HG02571 (cell line): Measurements from ENCODE around the gene MAP2K1.
"Not testable (repeated sequence)": the region's sequence is repeated elsewhere in the genome, so short reads cannot be mapped to it uniquely, and the experiment has no call there.

Experiments
- ATAC-seq: cut with Tn5 transposase; IDR thresholded peaks from one replicate; pipeline ENCODE4 v1.9.1; 2021; ENCODE audit warnings: mild to moderate bottlenecking, moderate library complexity; ENCODE audit not compliant: unreplicated experiment

Gene MAP2K1

DNA sequence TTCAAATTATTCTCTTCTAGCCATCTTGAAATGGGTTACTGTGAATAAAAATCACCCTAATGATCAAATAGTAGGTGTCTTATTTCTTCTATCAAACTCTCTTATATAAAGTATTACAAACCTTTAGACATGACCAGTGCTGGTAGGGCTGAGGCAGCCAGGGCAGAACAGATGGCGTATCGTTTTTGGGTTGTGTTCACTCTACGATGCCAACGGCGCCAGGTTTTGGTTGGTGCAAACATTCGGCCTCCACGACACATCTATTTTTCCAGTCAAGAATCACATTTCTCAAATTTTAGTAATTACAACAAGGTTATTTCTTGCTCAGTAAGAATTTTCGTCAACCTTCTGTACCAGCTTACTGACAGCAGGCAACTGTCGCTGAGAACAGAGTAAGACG is 115.8 kb downstream of the MAP2K1 start:
- no peak for ATAC-seq

DNA sequence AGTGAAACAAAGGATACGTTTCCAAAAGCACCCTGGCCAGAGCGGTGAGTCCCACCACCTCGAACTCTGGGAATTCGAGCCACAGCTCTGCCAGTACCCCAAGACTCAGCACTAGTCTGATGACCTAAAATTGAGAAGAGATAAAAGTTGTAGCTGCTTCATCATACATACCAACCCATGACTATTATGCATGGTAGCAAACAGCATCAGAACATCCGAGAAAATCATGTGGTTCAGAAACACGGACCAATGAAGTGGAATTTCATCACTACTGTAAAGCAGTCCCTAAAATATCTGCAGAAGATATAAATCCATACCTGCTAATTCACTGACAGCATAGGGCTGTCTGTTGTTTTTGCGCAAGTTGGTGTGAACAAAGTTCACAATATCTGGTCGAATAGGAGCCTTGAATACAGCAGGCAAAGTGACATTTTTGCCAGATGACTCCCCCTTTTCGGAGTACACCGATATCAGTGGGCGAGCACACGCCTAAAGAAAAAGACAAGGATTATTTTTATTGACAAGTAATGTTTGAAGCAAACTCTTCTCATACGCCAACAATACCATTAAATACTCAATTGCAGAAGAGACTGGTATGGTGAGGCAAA is 116.4 kb downstream of the MAP2K1 start:
- ATAC-seq = not testable (repeated sequence)

DNA sequence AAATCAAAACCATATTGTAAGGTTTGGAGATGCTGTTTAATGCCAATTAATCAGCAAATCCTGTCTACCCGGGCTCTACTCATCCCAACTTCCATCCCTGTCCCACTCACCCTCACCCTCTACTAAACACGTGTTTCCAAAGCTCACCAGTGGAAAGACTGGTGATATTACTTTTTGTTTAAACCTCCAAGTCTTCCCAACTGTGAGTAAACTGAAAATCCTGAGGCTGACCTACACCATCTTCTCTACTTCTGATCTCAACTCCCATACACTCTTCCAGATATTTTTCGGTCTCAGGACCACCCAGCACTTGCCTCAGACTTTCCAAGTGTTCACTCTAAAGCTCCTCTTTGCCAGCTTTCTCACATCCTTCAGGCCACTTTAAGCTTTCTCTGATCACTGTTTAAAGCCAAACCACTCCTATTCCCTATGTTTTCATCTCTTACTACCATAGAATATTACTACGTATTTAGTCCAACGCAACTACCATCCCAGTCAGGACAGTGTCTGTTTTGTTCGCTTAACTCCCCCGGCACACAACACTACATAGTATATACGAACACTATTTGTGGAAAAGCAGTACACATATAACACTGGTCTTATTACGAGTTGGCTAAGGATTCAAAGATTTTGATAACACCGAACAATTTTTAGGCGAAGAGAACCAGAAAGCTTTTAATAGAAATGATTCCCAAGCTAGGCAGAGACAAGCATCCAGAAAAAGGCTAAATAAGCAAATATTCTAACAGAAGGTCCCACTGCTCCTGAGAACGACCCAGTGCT is 117.3 kb downstream of the MAP2K1 start:
- no peak for ATAC-seq

DNA sequence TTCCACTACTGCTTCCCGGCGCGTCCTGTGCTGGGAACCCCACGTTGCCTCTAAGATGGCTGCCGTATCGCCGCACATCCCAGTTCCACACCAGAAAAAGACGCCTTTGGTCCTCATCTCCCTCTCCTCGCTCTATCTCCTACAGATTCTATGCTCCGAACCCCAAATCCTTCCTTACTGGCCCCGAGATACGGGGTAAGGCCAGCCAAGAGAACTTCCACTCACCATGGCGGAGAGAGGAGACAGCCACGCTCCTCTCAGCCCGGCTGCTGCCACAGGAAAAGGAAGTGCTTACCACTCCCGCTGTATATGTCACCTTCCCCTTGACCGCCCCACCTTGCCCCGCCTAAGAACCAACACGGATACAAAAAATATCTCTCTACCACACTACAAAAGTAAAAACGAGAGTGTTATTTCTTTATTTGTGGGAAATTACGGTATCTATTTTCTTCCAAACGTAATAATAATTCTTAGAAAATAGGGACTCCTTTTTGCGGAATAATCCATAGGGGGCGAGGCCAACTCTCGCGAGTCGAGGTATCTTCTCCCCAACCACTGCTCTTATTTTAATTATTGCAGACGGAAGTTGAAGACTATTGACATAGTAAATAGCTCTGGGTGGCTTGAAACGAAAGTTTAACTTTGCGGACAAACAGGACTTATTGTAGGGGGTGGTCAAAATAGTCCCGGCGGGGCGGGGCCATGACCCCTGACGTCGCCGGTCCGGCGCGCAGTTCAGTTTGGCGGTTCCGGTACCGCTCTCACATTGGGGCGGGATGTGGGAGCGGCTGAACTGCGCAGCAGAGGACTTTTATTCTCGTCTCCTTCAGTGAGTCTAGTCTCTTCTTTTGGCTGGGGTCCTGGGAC is 118.1 kb downstream of the MAP2K1 start, which contains the start of the genes RPL4 and ZWILCH:
TSS of gene RPL4 (minus strand) at position 293 of the 867 bp plus-strand sequence. CDS start at position 228, 65 bp downstream.
TSS of gene ZWILCH (plus strand) at position 764 of the 867 bp plus-strand sequence. CDS start at position 777, 13 bp downstream.
- ATAC-seq = peak; percentile 80

DNA sequence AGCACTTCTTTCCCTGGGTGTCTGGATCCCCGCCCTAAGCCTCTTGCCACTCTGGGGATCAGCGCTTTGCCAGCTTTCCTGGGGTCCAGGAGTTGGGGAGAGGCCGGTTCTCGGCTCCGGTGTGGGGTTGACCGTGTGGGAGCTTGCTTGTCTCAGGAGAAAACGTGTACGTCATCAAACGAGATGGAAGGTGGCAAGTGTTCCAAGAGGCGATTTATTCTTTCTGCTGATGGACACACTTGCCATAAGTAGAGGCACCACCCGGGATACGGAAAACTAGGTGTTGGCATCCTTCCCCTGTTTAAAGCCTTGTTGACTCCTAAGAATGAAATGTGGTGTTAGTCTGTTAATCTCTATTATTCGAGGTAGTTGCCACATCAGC is 118.7 kb downstream of the MAP2K1 start:
- no peak for ATAC-seq

DNA sequence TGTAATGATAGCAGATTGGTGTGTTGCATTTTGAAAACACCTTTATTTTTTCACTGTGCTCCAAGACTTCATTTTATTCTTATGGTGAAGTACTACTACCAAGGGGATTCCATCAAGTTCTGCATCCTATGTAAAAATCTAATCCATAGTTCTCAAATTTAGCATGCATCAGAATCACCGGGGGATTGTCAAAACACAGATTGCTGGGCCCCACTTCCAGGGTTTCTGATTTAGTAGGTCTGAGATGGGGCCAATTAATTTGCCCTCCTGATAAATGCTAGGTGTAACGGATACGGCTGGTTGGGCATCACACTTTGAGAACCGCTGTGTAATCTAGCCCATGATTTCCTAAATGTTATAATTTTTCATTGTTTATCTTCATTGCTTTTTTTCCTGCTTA is 119.1 kb downstream of the MAP2K1 start:
- no peak for ATAC-seq

DNA sequence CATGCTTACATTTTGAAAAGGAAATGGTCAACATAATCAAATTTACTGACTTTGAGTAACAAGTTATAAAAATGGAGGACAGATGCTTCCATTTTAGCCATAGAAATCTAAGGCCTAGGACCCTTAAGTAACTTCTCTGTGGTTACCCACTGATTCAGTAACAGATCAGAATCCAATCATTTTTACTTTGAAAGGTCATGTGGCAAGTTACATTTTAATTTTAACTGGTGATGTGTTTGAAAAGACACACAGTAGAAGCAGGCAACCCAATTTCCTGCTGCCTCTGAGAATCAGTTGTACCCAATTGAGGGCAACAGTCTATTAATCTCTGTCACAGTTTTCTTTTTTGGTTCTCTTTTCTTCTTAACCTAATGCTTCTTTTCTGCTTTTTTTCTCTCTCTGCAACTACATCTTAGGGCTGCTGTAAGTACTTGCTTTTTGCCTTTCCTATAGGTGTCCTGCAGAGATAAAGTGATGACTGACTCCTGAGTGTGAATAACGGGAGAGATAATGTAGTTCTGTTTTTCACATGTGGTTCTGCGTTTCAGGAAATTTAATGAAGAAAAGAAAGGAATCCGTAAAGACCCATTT is 121.7 kb downstream of the MAP2K1 start:
- no peak for ATAC-seq

DNA sequence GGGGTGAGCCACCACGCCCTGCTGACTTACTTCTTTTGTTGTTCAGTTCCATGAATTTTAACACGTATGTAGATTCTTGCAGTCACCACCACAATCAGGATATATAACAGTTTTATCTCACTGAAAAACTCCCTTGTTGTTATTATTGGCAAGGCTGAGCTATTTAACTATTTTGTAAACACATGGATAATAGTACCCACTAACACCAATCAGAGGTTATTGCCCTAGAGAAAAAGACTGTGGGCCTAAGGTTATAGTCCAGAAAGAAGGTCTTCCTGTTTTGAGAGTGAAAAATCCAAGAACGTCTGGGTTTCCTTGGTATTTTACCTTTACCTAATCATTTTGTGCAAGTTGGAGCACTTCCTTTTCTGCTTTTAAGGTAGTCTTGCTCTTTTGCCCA is 127.9 kb downstream of the MAP2K1 start:
- no peak for ATAC-seq

DNA sequence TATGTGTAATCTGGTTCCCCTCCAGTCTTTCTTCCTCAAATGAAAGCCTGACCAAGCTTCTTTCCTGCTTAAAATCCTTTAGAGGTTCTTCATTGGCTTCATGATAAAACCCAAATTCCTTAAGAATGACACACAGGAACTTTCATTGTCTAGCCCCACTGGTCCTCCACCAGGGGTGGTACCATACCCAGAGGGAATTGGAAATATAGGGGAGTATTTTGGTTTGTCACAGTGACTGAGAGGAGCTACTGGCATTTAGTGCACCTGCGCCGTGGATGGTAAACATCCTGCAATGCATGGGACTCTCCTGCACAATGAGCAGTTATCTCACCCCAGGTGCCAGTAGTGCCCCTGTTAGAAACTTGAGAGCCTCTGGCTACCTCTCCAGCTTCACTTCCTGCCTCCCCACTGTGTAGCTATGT is 129.2 kb downstream of the MAP2K1 start:
- no peak for ATAC-seq

DNA sequence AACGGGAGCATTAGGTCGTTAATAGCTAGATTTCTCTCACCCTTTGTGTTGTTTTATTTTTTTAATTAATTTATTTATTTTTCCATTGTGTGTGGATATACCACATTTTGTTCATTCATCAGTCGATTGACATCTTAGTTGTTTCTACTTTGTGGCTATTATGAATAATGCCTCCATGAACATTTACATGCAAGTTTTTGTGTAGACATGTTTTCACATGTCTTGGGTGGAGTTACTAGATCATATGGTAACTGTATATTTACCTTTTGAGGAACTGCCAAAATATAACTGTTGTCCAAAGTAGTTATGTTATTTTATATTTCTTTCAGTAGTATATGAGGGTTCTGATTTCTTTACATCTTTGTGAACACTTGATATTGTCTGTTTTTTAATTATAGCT is 137.2 kb downstream of the MAP2K1 start:
- ATAC-seq = no peak

DNA sequence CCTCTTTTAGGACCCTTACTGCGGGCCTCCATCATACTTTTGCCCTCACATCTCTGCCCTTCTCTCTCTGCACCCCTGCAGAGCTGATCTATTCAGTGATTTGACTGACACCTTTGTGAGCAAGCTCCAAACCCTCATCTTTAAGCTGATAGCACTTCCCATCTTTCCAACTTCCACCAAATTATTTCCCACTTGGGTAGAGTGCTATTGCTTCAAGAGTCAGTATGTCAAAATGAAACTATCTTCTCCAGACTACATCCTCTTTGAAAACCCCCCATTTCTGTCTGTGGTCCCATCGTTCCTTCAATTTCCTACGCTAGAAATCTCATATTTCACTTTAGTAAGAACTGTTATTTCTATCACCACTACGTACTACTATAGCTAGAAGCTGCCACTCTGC is 138.1 kb downstream of the MAP2K1 start:
- no peak for ATAC-seq

DNA sequence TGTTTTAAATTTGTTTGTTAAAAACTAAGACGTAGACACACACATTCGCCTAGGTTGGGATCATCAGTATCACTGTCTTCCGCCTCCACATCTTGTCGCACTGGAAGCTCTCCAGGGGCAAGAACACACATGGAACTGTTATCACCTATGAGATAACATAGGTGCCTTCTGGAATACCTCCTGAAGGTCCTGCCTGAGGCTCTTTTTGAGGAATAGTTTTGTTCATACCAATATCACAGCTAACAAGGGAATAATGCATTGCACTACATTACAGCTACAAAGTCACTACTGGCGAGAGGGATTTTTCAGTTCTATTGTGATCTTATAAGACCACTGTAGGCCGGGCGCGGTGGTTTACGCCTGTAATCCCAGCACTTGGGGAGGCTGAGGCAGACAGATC is 148.3 kb downstream of the MAP2K1 start:
- no peak for ATAC-seq
